Liver (tissue), 9 donors: ENCODE measurements around the gene UBQLN1. TPM values are rescaled to one million over a fixed set of nuclear protein-coding genes. Genes with fewer than 3 reads are reported as not detected.

Source experiments
- DNase-seq: peaks from one replicate; pipeline ENCODE4 v3.0.0-alpha.2; 2017; ENCODE audit warnings: low spot score
- H3K27ac ChIP-seq, 2 donors: one replicate each; pipeline ENCODE4 v1.7.0; 2013; ENCODE audit warnings: inconsistent platforms in 2 of 2, low read length in 2 of 2, control low read depth in 1 of 2, low read depth in 1 of 2, mild to moderate bottlenecking in 1 of 2
- H3K27me3 ChIP-seq, 4 donors: one replicate each; pipeline versions ENCODE4 v1.6.1 to v1.7.0; 2013; ENCODE audit warnings: low read length in 3 of 4, inconsistent platforms in 1 of 4, mild to moderate bottlenecking in 1 of 4, moderate library complexity in 1 of 4; ENCODE audit not compliant: control insufficient read depth in 4 of 4, insufficient read depth in 4 of 4
- H3K36me3 ChIP-seq, 4 donors: one replicate each; pipeline versions ENCODE4 v1.6.1 to v1.7.0; 2013; ENCODE audit warnings: low read length in 3 of 4, mild to moderate bottlenecking in 3 of 4, low read depth in 1 of 4, moderate library complexity in 1 of 4; ENCODE audit not compliant: control insufficient read depth in 4 of 4, insufficient read depth in 3 of 4
- H3K4me1 ChIP-seq, 4 donors: one replicate each; pipeline versions ENCODE4 v1.6.1 to v1.7.0; 2013; ENCODE audit warnings: low read length in 3 of 4, mild to moderate bottlenecking in 3 of 4, moderate library complexity in 1 of 4; ENCODE audit not compliant: control insufficient read depth in 4 of 4, insufficient read depth in 4 of 4
- H3K4me3 ChIP-seq, 3 donors: one replicate each; pipeline versions ENCODE4 v1.6.1 to v1.7.0; 2013; ENCODE audit warnings: low read length in 3 of 3, control low read depth in 1 of 3, low read depth in 1 of 3, mild to moderate bottlenecking in 1 of 3
- H3K9ac ChIP-seq, 2 donors: one replicate each; pipeline ENCODE4 v1.7.0; 2013; ENCODE audit warnings: low read length in 2 of 2, mild to moderate bottlenecking in 2 of 2, moderate library complexity in 2 of 2, control low read depth in 1 of 2, low read depth in 1 of 2
- H3K9me3 ChIP-seq, 4 donors: one replicate each; pipeline versions ENCODE4 v1.6.1 to v1.7.0; 2013; ENCODE audit warnings: low read length in 3 of 4; ENCODE audit not compliant: control insufficient read depth in 4 of 4
- ATF3 ChIP-seq: IDR thresholded peaks from 2 replicates; pipeline ENCODE4 v1.6.1; 2016; ENCODE audit warnings: antibody characterized with exemption
- CTCF ChIP-seq: fragments of 150-350 bp; IDR thresholded peaks from 2 replicates; pipeline ENCODE4 v1.5.1; 2017; ENCODE audit warnings: improper control_type of control experiment, low read depth, low read length; ENCODE audit not compliant: missing input control
- EGR1 ChIP-seq, 2 donors: IDR thresholded peaks; 2 replicates each; pipeline ENCODE4 v1.6.1; 2016 to 2018; ENCODE audit warnings: antibody characterized with exemption in 2 of 2, low read depth in 2 of 2
- FOXA1 ChIP-seq: IDR thresholded peaks from 2 replicates; pipeline ENCODE4 v1.6.1; 2016; ENCODE audit warnings: antibody characterized with exemption
- FOXA2 ChIP-seq: IDR thresholded peaks from 2 replicates; pipeline ENCODE4 v1.6.1; 2016; ENCODE audit warnings: antibody characterized with exemption
- GABPA ChIP-seq, 2 donors: IDR thresholded peaks in 1 of 2; conservative IDR thresholded peaks in 1 of 2; 2 replicates each; pipeline ENCODE4 v1.6.1; 2016; ENCODE audit warnings: antibody characterized with exemption in 2 of 2, mild to moderate bottlenecking in 1 of 2, moderate library complexity in 1 of 2
- HNF4A ChIP-seq, 2 donors: conservative IDR thresholded peaks; 2 replicates each; pipeline ENCODE4 v1.6.1; 2016; ENCODE audit warnings: antibody characterized with exemption in 2 of 2, mild to moderate bottlenecking in 2 of 2
- HNF4G ChIP-seq: IDR thresholded peaks from 2 replicates; pipeline ENCODE4 v1.6.1; 2016; ENCODE audit warnings: antibody characterized with exemption
- JUND ChIP-seq, 2 donors: IDR thresholded peaks; 2 replicates each; pipeline ENCODE4 v1.6.1; 2016; ENCODE audit warnings: antibody characterized with exemption in 2 of 2
- NR2F2 ChIP-seq: IDR thresholded peaks from 2 replicates; pipeline ENCODE4 v1.6.1; 2016; ENCODE audit warnings: antibody characterized with exemption
- RAD21 ChIP-seq, 2 donors: IDR thresholded peaks; 2 replicates each; pipeline ENCODE4 v1.6.1; 2016; ENCODE audit warnings: antibody characterized with exemption in 2 of 2, mild to moderate bottlenecking in 2 of 2
- REST ChIP-seq: IDR thresholded peaks from 2 replicates; pipeline ENCODE4 v1.6.1; 2016; ENCODE audit warnings: antibody characterized with exemption, mild to moderate bottlenecking
- RXRA ChIP-seq, 2 donors: IDR thresholded peaks; 2 replicates each; pipeline ENCODE4 v1.6.1; 2017 to 2018; ENCODE audit warnings: antibody characterized with exemption in 2 of 2, mild to moderate bottlenecking in 1 of 2
- SP1 ChIP-seq: IDR thresholded peaks from 2 replicates; pipeline ENCODE4 v1.6.1; 2018; ENCODE audit warnings: antibody characterized with exemption, mild to moderate bottlenecking
- TAF1 ChIP-seq: conservative IDR thresholded peaks from 2 replicates; pipeline ENCODE4 v1.6.1; 2016; ENCODE audit warnings: antibody characterized with exemption, mild to moderate bottlenecking
- YY1 ChIP-seq: IDR thresholded peaks from 2 replicates; pipeline ENCODE4 v1.6.1; 2016; ENCODE audit warnings: antibody characterized with exemption, mild to moderate bottlenecking
- ZBTB33 ChIP-seq: IDR thresholded peaks from 2 replicates; pipeline ENCODE4 v1.6.1; 2016; ENCODE audit warnings: antibody characterized with exemption
- WGBS: extraction: QIAGEN DNeasy Blood & Tissue Kit; methylation state at CpG from one replicate; pipeline ENCODE4 v1.1.7; 2013; 5-methylcytosine and 5-hydroxymethylcytosine counted together
- polyA plus RNA-seq, 2 donors: library from polyadenylated mRNA; stranded (reverse) in 1 of 2; unstranded in 1 of 2; fragments of 200-250 nt in 1 of 2; fragments of >200 nt in 1 of 2; fragmentation: Nextera tagmentation in 1 of 2; extraction: Ambion mirVana in 1 of 2; gene quantifications; one replicate each; pipeline versions ENCODE4 v1.2.1 to v1.2.3, GENCODE V29; 2013 to 2015
- total RNA-seq, 2 donors: library from RNA; depleted of rRNA; stranded (reverse); fragments of >200 nt; gene quantifications; one replicate each; pipeline ENCODE4 v1.2.3, GENCODE V29; 2014
- TF ChIP-seq, protein P1 (sequence below): IDR thresholded peaks from 2 replicates; pipeline ENCODE4 v1.6.1; 2016; ENCODE audit warnings: antibody characterized with exemption
- donor health status: healthy.
- donor health status: healthy.
- donor health status: healthy.
- donor health status: healthy.
- donor health status: healthy.

UBQLN1 gene
- total RNA-seq (10 to 100 TPM; 77.3 to 88.8 TPM), polyA plus RNA-seq (10 to 100 TPM; 42.7 to 48.9 TPM)

DNA sequence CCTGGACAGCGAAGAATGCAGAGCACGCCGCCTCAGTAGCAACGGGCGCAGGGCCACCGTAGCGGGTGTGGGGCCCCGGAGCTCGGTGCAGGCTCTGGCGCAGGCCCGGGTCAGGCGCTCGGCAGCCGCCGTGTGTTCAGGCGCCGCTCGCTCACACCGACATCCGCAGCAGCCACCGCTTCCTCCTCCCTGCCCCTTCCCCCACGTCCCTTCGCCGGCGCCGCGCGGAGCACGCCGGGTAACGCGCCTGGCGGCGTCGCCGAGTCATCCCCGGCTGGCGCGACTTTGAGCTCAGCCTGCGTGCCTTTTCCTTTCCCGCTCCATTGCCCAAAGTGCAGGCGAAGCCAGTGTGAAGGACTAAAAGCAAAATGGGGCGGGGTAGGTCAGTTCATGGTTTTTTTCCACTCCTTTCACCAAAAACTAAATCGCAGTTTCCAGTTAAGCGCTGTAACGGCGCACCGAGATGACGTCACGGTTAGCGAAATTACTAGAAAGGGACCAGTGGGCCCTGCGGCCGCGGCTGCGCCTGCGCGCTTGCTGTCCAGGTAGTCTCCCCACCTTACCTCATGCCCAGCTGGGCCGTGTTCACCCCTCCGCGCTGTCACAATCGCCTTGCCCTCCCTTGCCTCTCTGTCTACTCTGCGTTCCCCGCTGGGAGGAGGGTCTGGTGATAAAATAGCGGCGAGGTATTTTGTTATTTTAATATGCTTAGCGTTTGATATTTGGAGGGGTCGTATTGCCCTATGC, at the start of gene UBQLN1:
Gene UBQLN1 (minus strand): TSS at position 191 of the 747 bp plus-strand sequence. CDS start 279 bp downstream, outside the sequence.
- peak; percentile 91 for DNase-seq
- H3K9ac ChIP-seq, result peak within 1 kb of the TSS; percentile 100
- TF ChIP-seq RAD21 (IDR thresholded peaks at IDR 0.05) (no peak), ATF3 (no peak), RXRA (IDR thresholded peaks at IDR 0.05) (no peak), FOXA2 (no peak), JUND (IDR thresholded peaks at IDR 0.05) (peak; percentile 56 to 63), CTCF (no peak), FOXA1 (no peak), TAF1 (no peak), NR2F2 (no peak), GABPA (IDR thresholded peaks at IDR 0.05 in 1 of 2, conservative IDR thresholded peaks at IDR 0.05 in 1 of 2) (peak in 1 of 2 donors; percentile 54), SP1 (peak; percentile 60), EGR1 (IDR thresholded peaks at IDR 0.05; ENCODE audit: low read depth in 2 of 2) (peak; percentile 63 to 74), YY1 (peak; percentile 61), HNF4G (no peak), REST (no peak), HNF4A (conservative IDR thresholded peaks at IDR 0.05) (peak in 1 of 2 donors; percentile 10), ZBTB33 (peak; percentile 56)
- TF ChIP-seq, protein P1, sequence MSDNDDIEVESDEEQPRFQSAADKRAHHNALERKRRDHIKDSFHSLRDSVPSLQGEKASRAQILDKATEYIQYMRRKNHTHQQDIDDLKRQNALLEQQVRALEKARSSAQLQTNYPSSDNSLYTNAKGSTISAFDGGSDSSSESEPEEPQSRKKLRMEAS, result peak; percentile 92
- H3K4me3 ChIP-seq, result peak within 1 kb of the TSS; percentile 82 to 93 (median 86)
- H3K27ac ChIP-seq, result peak within 1 kb of the TSS; percentile 99 to 100
- peaks cover 4 to 30% (median 5%) of the 10 kb centered on the region in 4 donors for H3K4me1 ChIP-seq
- no peaks in the 10 kb centered on the region for H3K27me3 ChIP-seq
- no peaks in the 10 kb centered on the region for H3K36me3 ChIP-seq
- H3K9me3 ChIP-seq, result no peaks in the 10 kb centered on the region
- WGBS, result under 1% methylated on average over 67 of the region's 67 CpGs
